NB4 (cell line): ENCODE data around the gene AKIRIN2.

Source experiments
- CTCF ChIP-seq: IDR thresholded peaks from one replicate; pipeline ENCODE4 v1.5.1; 2012; ENCODE audit warnings: low read depth, low read length
- MAX ChIP-seq: IDR thresholded peaks from 2 replicates; pipeline ENCODE4 v1.6.1; 2011; ENCODE audit warnings: low read depth, low read length

- TF ChIP-seq CTCF (no peak), MAX (no peak)
These were observed 47.9 kb downstream of the AKIRIN2 start for GRCh38 chr6:87654122-87654521.
